SK-N-MC (cell line): ENCODE data around the gene DDIT4L.

Experiments
- EZH2 ChIP-seq: fragments of 200-600 bp; sonication (generic); IDR thresholded peaks from one replicate; pipeline ENCODE4 v1.6.1; 2017; ENCODE audit warnings: antibody characterized with exemption
- FOXP2 ChIP-seq: optimal IDR thresholded peaks from 2 replicates; pipeline ENCODE3; 2011; ENCODE audit warnings: mild to moderate bottlenecking, moderate library complexity; ENCODE audit not compliant: insufficient read depth; ENCODE audit errors: extremely low read length, control extremely low read depth
- POLR2AphosphoS5 ChIP-seq: IDR thresholded peaks from 2 replicates; pipeline ENCODE4 v1.6.1; 2012; ENCODE audit warnings: mild to moderate bottlenecking, low read depth, low read length, borderline replicate concordance

DNA sequence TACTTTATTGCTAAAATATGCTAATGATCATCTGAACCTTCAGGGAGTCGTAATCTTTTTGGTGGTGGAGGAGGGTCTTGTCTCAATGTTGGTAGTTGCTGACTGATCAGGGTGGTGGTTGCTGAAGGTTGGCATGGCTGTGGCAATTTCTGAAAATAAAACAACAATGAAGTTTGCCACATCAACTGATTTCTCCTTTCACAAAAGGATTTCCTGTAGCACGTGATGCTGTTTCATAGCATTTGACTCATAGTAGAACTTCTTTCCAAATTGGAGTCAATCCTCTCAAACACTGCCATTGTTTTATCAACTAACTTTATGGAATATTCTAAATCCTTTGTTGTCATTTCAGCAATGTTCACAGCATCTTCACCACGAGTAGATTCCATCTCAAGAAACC lies 19.3 kb downstream of the DDIT4L start:
- no peak for TF ChIP-seq EZH2
- TF ChIP-seq POLR2AphosphoS5: no peak
- TF ChIP-seq FOXP2: no peak
